Liver (tissue), 9 donors: ENCODE results near the gene FBXW4. TPM values are rescaled to one million over a fixed set of nuclear protein-coding genes. Genes with fewer than 3 reads are reported as not detected.

Experiments used
- DNase-seq: peaks from one replicate; pipeline ENCODE4 v3.0.0-alpha.2; 2017; ENCODE audit warnings: low spot score
- H3K27ac ChIP-seq, 2 donors: one replicate each; pipeline ENCODE4 v1.7.0; 2013; ENCODE audit warnings: inconsistent platforms in 2 of 2, low read length in 2 of 2, control low read depth in 1 of 2, low read depth in 1 of 2, mild to moderate bottlenecking in 1 of 2
- H3K27me3 ChIP-seq, 4 donors: one replicate each; pipeline versions ENCODE4 v1.6.1 to v1.7.0; 2013; ENCODE audit warnings: low read length in 3 of 4, inconsistent platforms in 1 of 4, mild to moderate bottlenecking in 1 of 4, moderate library complexity in 1 of 4; ENCODE audit not compliant: control insufficient read depth in 4 of 4, insufficient read depth in 4 of 4
- H3K36me3 ChIP-seq, 4 donors: one replicate each; pipeline versions ENCODE4 v1.6.1 to v1.7.0; 2013; ENCODE audit warnings: low read length in 3 of 4, mild to moderate bottlenecking in 3 of 4, low read depth in 1 of 4, moderate library complexity in 1 of 4; ENCODE audit not compliant: control insufficient read depth in 4 of 4, insufficient read depth in 3 of 4
- H3K4me1 ChIP-seq, 4 donors: one replicate each; pipeline versions ENCODE4 v1.6.1 to v1.7.0; 2013; ENCODE audit warnings: low read length in 3 of 4, mild to moderate bottlenecking in 3 of 4, moderate library complexity in 1 of 4; ENCODE audit not compliant: control insufficient read depth in 4 of 4, insufficient read depth in 4 of 4
- H3K4me3 ChIP-seq, 3 donors: one replicate each; pipeline versions ENCODE4 v1.6.1 to v1.7.0; 2013; ENCODE audit warnings: low read length in 3 of 3, control low read depth in 1 of 3, low read depth in 1 of 3, mild to moderate bottlenecking in 1 of 3
- H3K9ac ChIP-seq, 2 donors: one replicate each; pipeline ENCODE4 v1.7.0; 2013; ENCODE audit warnings: low read length in 2 of 2, mild to moderate bottlenecking in 2 of 2, moderate library complexity in 2 of 2, control low read depth in 1 of 2, low read depth in 1 of 2
- H3K9me3 ChIP-seq, 4 donors: one replicate each; pipeline versions ENCODE4 v1.6.1 to v1.7.0; 2013; ENCODE audit warnings: low read length in 3 of 4; ENCODE audit not compliant: control insufficient read depth in 4 of 4
- ATF3 ChIP-seq: IDR thresholded peaks from 2 replicates; pipeline ENCODE4 v1.6.1; 2016; ENCODE audit warnings: antibody characterized with exemption
- EGR1 ChIP-seq, 2 donors: IDR thresholded peaks; 2 replicates each; pipeline ENCODE4 v1.6.1; 2016 to 2018; ENCODE audit warnings: antibody characterized with exemption in 2 of 2, low read depth in 2 of 2
- FOXA1 ChIP-seq: IDR thresholded peaks from 2 replicates; pipeline ENCODE4 v1.6.1; 2016; ENCODE audit warnings: antibody characterized with exemption
- FOXA2 ChIP-seq: IDR thresholded peaks from 2 replicates; pipeline ENCODE4 v1.6.1; 2016; ENCODE audit warnings: antibody characterized with exemption
- GABPA ChIP-seq, 2 donors: IDR thresholded peaks in 1 of 2; conservative IDR thresholded peaks in 1 of 2; 2 replicates each; pipeline ENCODE4 v1.6.1; 2016; ENCODE audit warnings: antibody characterized with exemption in 2 of 2, mild to moderate bottlenecking in 1 of 2, moderate library complexity in 1 of 2
- HNF4A ChIP-seq, 2 donors: conservative IDR thresholded peaks; 2 replicates each; pipeline ENCODE4 v1.6.1; 2016; ENCODE audit warnings: antibody characterized with exemption in 2 of 2, mild to moderate bottlenecking in 2 of 2
- HNF4G ChIP-seq: IDR thresholded peaks from 2 replicates; pipeline ENCODE4 v1.6.1; 2016; ENCODE audit warnings: antibody characterized with exemption
- JUND ChIP-seq, 2 donors: IDR thresholded peaks; 2 replicates each; pipeline ENCODE4 v1.6.1; 2016; ENCODE audit warnings: antibody characterized with exemption in 2 of 2
- NR2F2 ChIP-seq: IDR thresholded peaks from 2 replicates; pipeline ENCODE4 v1.6.1; 2016; ENCODE audit warnings: antibody characterized with exemption
- RAD21 ChIP-seq, 2 donors: IDR thresholded peaks; 2 replicates each; pipeline ENCODE4 v1.6.1; 2016; ENCODE audit warnings: antibody characterized with exemption in 2 of 2, mild to moderate bottlenecking in 2 of 2
- RXRA ChIP-seq, 2 donors: IDR thresholded peaks; 2 replicates each; pipeline ENCODE4 v1.6.1; 2017 to 2018; ENCODE audit warnings: antibody characterized with exemption in 2 of 2, mild to moderate bottlenecking in 1 of 2
- SP1 ChIP-seq: IDR thresholded peaks from 2 replicates; pipeline ENCODE4 v1.6.1; 2018; ENCODE audit warnings: antibody characterized with exemption, mild to moderate bottlenecking
- TAF1 ChIP-seq: conservative IDR thresholded peaks from 2 replicates; pipeline ENCODE4 v1.6.1; 2016; ENCODE audit warnings: antibody characterized with exemption, mild to moderate bottlenecking
- YY1 ChIP-seq: IDR thresholded peaks from 2 replicates; pipeline ENCODE4 v1.6.1; 2016; ENCODE audit warnings: antibody characterized with exemption, mild to moderate bottlenecking
- ZBTB33 ChIP-seq: IDR thresholded peaks from 2 replicates; pipeline ENCODE4 v1.6.1; 2016; ENCODE audit warnings: antibody characterized with exemption
- WGBS: extraction: QIAGEN DNeasy Blood & Tissue Kit; methylation state at CpG from one replicate; pipeline ENCODE4 v1.1.7; 2013; 5-methylcytosine and 5-hydroxymethylcytosine counted together
- polyA plus RNA-seq, 2 donors: library from polyadenylated mRNA; stranded (reverse) in 1 of 2; unstranded in 1 of 2; fragments of 200-250 nt in 1 of 2; fragments of >200 nt in 1 of 2; fragmentation: Nextera tagmentation in 1 of 2; extraction: Ambion mirVana in 1 of 2; gene quantifications; one replicate each; pipeline versions ENCODE4 v1.2.1 to v1.2.3, GENCODE V29; 2013 to 2015
- total RNA-seq, 2 donors: library from RNA; depleted of rRNA; stranded (reverse); fragments of >200 nt; gene quantifications; one replicate each; pipeline ENCODE4 v1.2.3, GENCODE V29; 2014
- TF ChIP-seq, protein P1 (sequence below): IDR thresholded peaks from 2 replicates; pipeline ENCODE4 v1.6.1; 2016; ENCODE audit warnings: antibody characterized with exemption
- TF ChIP-seq, protein P2 (sequence below): IDR thresholded peaks from 2 replicates; pipeline ENCODE4 v1.6.1; 2016; ENCODE audit warnings: antibody characterized with exemption, mild to moderate bottlenecking
- TF ChIP-seq, protein P3 (sequence below): fragments of 150-350 bp; IDR thresholded peaks from 2 replicates; pipeline ENCODE4 v1.5.1; 2017; ENCODE audit warnings: improper control_type of control experiment, low read depth, low read length; ENCODE audit not compliant: missing input control
- donor health status: healthy.
- donor health status: healthy.
- donor health status: healthy.
- donor health status: healthy.
- donor health status: healthy.

Gene FBXW4
- total and polyA plus RNA-seq, 4 donors = 5.4 to 54.1 (median 20.5) TPM

- no peak for TF ChIP-seq ZBTB33
- TF ChIP-seq FOXA2 = no peak
- TF ChIP-seq NR2F2 = no peak
These were observed 28.2 kb upstream of the FBXW4 start (continued) for GRCh38 chr10:101723176-101723575.

DNA sequence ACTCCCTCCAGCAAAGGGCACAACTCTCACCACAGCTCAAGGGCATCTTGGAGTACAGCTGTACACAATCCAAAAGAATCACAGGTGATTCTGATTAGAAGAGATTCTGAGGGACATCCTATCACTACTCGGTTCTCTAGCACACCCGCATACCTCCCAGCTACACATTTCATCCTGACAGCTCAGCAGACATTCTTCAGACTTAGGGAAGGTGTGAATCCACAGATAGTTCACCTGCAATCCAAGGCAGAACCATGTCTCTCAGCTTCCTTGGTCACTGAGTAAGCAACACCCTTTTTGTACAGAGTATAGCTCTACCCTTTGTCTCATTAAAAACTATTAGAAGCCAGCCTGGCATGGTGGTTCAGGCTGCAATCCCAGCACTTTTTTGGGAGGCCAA lies 26.8 kb upstream of the FBXW4 start:
- 91% methylated on average over 2 of the region's 2 CpGs for WGBS
- no peaks in the 10 kb centered on the region for H3K4me1 ChIP-seq
- H3K27me3 ChIP-seq = no peaks in the 10 kb centered on the region
- no peak overlapping the region for H3K9ac ChIP-seq
- H3K9me3 ChIP-seq = no peaks in the 10 kb centered on the region
- no peaks in the 10 kb centered on the region for H3K36me3 ChIP-seq
- TF ChIP-seq SP1 (no peak), FOXA1 (no peak), FOXA2 (no peak), GABPA (IDR thresholded peaks at IDR 0.05 in 1 of 2, conservative IDR thresholded peaks at IDR 0.05 in 1 of 2) (no peak), HNF4G (no peak), NR2F2 (no peak), YY1 (no peak), RXRA (IDR thresholded peaks at IDR 0.05) (no peak), RAD21 (IDR thresholded peaks at IDR 0.05) (no peak), HNF4A (conservative IDR thresholded peaks at IDR 0.05) (no peak), EGR1 (IDR thresholded peaks at IDR 0.05; ENCODE audit: low read depth in 2 of 2) (no peak), TAF1 (no peak), ATF3 (no peak), JUND (IDR thresholded peaks at IDR 0.05) (no peak)
- TF ChIP-seq, protein P1, sequence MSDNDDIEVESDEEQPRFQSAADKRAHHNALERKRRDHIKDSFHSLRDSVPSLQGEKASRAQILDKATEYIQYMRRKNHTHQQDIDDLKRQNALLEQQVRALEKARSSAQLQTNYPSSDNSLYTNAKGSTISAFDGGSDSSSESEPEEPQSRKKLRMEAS = no peak
- TF ChIP-seq, protein P2, sequence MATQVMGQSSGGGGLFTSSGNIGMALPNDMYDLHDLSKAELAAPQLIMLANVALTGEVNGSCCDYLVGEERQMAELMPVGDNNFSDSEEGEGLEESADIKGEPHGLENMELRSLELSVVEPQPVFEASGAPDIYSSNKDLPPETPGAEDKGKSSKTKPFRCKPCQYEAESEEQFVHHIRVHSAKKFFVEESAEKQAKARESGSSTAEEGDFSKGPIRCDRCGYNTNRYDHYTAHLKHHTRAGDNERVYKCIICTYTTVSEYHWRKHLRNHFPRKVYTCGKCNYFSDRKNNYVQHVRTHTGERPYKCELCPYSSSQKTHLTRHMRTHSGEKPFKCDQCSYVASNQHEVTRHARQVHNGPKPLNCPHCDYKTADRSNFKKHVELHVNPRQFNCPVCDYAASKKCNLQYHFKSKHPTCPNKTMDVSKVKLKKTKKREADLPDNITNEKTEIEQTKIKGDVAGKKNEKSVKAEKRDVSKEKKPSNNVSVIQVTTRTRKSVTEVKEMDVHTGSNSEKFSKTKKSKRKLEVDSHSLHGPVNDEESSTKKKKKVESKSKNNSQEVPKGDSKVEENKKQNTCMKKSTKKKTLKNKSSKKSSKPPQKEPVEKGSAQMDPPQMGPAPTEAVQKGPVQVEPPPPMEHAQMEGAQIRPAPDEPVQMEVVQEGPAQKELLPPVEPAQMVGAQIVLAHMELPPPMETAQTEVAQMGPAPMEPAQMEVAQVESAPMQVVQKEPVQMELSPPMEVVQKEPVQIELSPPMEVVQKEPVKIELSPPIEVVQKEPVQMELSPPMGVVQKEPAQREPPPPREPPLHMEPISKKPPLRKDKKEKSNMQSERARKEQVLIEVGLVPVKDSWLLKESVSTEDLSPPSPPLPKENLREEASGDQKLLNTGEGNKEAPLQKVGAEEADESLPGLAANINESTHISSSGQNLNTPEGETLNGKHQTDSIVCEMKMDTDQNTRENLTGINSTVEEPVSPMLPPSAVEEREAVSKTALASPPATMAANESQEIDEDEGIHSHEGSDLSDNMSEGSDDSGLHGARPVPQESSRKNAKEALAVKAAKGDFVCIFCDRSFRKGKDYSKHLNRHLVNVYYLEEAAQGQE = no peak
- TF ChIP-seq, protein P3, sequence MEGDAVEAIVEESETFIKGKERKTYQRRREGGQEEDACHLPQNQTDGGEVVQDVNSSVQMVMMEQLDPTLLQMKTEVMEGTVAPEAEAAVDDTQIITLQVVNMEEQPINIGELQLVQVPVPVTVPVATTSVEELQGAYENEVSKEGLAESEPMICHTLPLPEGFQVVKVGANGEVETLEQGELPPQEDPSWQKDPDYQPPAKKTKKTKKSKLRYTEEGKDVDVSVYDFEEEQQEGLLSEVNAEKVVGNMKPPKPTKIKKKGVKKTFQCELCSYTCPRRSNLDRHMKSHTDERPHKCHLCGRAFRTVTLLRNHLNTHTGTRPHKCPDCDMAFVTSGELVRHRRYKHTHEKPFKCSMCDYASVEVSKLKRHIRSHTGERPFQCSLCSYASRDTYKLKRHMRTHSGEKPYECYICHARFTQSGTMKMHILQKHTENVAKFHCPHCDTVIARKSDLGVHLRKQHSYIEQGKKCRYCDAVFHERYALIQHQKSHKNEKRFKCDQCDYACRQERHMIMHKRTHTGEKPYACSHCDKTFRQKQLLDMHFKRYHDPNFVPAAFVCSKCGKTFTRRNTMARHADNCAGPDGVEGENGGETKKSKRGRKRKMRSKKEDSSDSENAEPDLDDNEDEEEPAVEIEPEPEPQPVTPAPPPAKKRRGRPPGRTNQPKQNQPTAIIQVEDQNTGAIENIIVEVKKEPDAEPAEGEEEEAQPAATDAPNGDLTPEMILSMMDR = no peak
- H3K27ac ChIP-seq = no peak overlapping the region
- no peak overlapping the region for H3K4me3 ChIP-seq
- no peak for DNase-seq
